Mesodermal cell (in vitro differentiated cells): ENCODE data around the gene EIF4EBP2.

Experiments used
- H3K27ac ChIP-seq: 2 replicates; pipeline ENCODE4 v1.7.0; 2013; ENCODE audit warnings: mild to moderate bottlenecking, low read depth, low read length, moderate library complexity; ENCODE audit not compliant: severe bottlenecking
- H3K36me3 ChIP-seq: 2 replicates; pipeline ENCODE4 v1.7.1; 2013; ENCODE audit warnings: mild to moderate bottlenecking, low read length, moderate library complexity; ENCODE audit not compliant: control insufficient read depth, insufficient read depth
- H3K4me1 ChIP-seq: one replicate; pipeline ENCODE4 v1.7.1; 2013; ENCODE audit warnings: mild to moderate bottlenecking, low read length; ENCODE audit not compliant: insufficient read depth, control insufficient read depth, poor library complexity, severe bottlenecking
- H3K4me3 ChIP-seq: 2 replicates; pipeline ENCODE4 v1.7.0; 2013; ENCODE audit warnings: low read length, control low read depth, mild to moderate bottlenecking; ENCODE audit not compliant: insufficient read depth, poor library complexity, severe bottlenecking; ENCODE audit errors: extremely low read depth
- H3K9me3 ChIP-seq: 2 replicates; pipeline ENCODE4 v1.7.1; 2013; ENCODE audit warnings: mild to moderate bottlenecking, low read length, moderate library complexity; ENCODE audit not compliant: control insufficient read depth
- WGBS, 2 experiments: methylation state at CpG; one replicate each; pipeline ENCODE4 v1.1.5; 2013; ENCODE audit warnings: missing lambda C conversion rate in 2 of 2; ENCODE audit not compliant: insufficient coverage in 2 of 2; 5-methylcytosine and 5-hydroxymethylcytosine counted together

EIF4EBP2 gene

DNA sequence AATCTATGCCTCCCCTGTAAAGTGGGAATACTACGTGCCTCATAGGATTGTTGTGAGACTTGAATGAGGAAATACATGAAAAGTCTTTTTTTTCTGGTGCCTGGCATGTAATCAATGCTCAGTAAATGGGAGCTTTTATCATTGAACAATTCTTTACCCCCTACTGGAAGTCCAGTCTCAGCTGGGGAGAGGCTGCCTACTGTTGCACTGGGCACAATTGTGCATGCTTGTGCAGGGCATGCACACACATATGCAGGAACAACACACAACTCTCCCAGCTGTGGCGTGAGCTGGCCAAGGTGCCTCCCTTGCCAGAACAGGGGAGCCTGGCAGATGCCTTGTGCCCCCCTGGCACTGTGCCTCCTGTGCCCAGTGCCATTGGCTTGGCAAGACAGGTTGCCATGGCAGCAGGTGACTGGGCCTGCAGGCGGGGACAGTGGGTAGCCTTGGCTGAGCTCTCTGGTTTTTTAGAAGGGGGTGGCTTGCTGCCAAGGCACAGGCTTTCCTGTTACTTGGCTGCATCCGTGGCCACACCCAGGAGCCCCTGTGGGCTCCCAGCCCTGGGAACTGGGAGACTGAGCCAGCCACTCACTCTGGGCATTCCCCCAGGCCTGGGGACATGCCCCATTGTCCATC is 58.5 kb downstream of the EIF4EBP2 start:
- Histone ChIP-seq H3K4me1 (peaks cover 7% of the 10 kb centered on the region), H3K4me3 (no peak overlapping the region), H3K9me3 (no peaks in the 10 kb centered on the region), H3K27ac (no peak overlapping the region), H3K36me3 (no peaks in the 10 kb centered on the region)
- 87 to 95% methylated on average over 3 to 4 of the region's 4 CpGs for WGBS, 2 experiments

DNA sequence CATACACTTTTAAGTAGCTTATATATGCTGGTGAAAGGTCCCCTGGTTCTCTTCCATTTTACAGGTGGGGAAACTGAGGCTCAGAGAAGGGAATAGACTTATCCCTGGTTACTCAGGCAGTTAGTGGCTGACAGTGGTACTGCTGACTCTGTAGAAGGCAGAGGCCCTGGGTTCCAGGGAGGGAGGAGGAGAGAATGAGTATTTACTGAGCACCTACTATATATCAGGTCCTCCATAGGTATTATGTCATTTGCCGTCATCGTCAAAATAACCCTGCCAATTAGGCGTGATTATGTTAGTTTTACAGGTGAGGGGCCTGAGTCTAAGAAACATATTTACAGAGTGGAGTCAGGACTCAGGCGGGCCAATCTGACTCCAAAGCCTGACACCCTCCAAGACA is 61.3 kb downstream of the EIF4EBP2 start:
- Histone ChIP-seq H3K4me3 (no peak overlapping the region), H3K4me1 (no peaks in the 10 kb centered on the region), H3K36me3 (no peaks in the 10 kb centered on the region), H3K9me3 (no peaks in the 10 kb centered on the region), H3K27ac (no peak overlapping the region)
- WGBS, 2 experiments: 100% methylated on average over 1 to 2 of the region's 4 CpGs

DNA sequence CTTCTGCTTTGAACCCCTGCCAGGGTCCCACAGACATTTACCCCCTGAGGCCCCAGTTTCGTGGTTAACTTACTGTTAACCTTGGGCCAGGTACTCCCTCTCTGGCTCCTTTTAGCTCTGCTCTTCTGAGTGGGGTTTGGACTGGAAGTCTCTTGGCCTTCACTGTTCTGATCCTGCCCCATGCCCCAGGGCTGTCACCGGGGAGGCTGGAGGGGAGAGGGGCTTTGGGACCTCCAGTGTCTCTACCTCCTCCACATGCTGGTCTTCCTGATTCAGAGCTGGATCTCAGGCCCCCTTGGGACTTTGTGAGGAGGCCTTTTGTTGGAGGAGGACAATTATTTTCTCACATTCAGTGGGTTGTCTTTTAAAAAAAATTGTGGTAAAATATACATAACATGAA is 61.9 kb downstream of the EIF4EBP2 start:
- H3K9me3 ChIP-seq: no peaks in the 10 kb centered on the region
- H3K36me3 ChIP-seq: no peaks in the 10 kb centered on the region
- H3K4me1 ChIP-seq: no peaks in the 10 kb centered on the region
- WGBS, 2 experiments: no CpG with 5 or more reads among the region's 2 CpGs
- no peak overlapping the region for H3K4me3 ChIP-seq
- H3K27ac ChIP-seq: no peak overlapping the region

DNA sequence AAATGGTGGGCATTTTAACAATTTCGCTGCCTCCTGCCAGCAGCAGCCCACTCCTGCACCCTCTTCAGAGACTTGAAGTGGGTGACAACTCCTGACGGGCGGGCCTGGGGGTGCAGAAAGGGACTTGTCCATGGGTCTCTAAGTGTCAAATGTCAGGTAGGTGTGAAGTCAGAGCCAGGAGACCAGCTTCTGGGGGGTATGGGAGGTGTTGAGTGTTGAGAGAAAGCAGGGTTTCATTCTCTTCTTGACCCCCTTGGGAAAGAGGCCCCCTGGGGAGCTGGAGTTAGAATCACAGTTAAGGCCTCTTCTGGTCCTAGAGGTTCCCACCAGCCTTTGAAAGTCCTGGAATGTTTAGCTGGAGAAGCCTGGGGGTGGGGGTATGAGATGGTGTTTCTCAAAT is 63.0 kb downstream of the EIF4EBP2 start:
- Histone ChIP-seq H3K9me3 (no peaks in the 10 kb centered on the region), H3K4me3 (no peak overlapping the region), H3K4me1 (no peaks in the 10 kb centered on the region), H3K27ac (no peak overlapping the region), H3K36me3 (no peaks in the 10 kb centered on the region)
- 93 to 100% methylated on average over 2 of the region's 3 CpGs for WGBS, 2 experiments

DNA sequence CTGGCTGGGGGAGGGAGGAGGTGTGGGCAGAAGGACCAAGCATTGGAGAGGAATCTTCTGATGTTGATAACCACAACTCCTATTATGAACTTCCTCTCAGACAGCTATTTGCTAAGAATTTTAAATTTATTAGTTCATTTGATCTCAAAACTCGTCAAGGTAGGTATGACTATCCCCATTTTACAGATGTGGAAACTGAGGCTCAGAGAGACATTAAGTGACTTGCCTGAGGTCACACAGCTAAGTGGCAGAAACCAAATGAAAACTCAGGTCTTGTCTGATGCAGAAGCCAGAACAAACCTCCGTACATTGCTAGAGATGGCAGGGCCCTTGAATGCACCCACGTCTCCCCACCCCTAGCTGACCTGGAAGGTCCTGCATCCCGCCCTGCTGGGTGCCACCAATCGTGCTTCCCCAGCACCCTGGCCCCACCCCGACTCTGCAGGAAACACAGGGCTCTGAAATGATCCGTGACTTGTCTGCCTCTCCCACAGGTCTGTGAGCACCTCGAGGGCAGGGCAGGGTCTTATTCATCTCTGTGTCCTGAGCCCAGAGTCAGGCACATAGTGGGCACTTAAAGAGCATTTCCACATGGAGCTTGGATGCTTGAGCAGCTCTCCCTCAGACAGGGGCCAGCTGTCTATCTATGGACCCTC is 69.0 kb downstream of the EIF4EBP2 start:
- H3K27ac ChIP-seq: no peak overlapping the region
- peaks cover 5% of the 10 kb centered on the region for H3K4me1 ChIP-seq
- H3K9me3 ChIP-seq: no peaks in the 10 kb centered on the region
- 88 to 94% methylated on average over 8 of the region's 8 CpGs for WGBS, 2 experiments
- no peaks in the 10 kb centered on the region for H3K36me3 ChIP-seq
- no peak overlapping the region for H3K4me3 ChIP-seq

DNA sequence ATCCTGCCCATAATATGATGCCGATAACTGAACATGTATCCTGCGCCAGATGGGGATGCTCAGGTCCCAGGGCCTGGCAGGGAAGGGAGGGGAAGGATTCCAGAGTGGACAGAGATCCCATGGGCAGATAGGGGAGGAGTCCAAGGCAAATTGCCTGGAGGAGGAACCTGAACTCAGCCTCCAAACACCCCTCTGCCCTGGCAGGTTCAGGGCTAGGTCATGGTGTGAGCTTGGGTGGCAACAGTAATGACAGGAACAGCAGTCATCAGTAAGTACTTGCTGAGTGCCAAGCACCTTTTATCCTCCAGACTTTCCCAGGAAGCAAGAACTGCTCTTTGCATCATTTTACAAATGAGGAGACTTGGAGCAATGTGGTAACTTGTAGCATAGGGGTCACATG is 70.8 kb downstream of the EIF4EBP2 start:
- H3K4me3 ChIP-seq: no peak overlapping the region
- H3K9me3 ChIP-seq: no peaks in the 10 kb centered on the region
- H3K4me1 ChIP-seq: peaks cover 8% of the 10 kb centered on the region
- WGBS, 2 experiments: 80 to 87% methylated on average over 1 to 2 of the region's 2 CpGs
- no peaks in the 10 kb centered on the region for H3K36me3 ChIP-seq
- H3K27ac ChIP-seq: no peak overlapping the region

DNA sequence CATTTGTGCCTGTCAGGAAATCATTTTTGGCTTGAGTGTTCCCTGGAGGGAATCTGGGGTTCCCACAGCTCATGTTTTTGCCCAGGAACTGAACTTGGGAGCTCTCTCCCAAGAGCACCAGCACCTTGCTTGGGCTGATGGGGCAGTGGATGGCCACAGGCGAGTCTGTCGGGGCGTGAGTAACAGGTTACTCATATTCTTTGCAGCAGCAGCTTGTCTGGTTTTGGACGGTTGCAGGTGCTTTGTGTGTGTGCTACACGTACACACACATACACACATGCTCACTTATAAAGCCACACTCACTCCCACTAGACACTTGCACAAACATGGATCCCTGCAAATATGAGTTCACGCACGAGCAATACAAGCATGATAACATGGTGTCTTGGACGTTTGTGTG is 71.7 kb downstream of the EIF4EBP2 start:
- Histone ChIP-seq H3K4me3 (no peak overlapping the region), H3K4me1 (peaks cover 12% of the 10 kb centered on the region), H3K27ac (no peak overlapping the region), H3K9me3 (no peaks in the 10 kb centered on the region), H3K36me3 (no peaks in the 10 kb centered on the region)
- WGBS, 2 experiments: 73 to 91% methylated on average over 3 to 8 of the region's 8 CpGs

DNA sequence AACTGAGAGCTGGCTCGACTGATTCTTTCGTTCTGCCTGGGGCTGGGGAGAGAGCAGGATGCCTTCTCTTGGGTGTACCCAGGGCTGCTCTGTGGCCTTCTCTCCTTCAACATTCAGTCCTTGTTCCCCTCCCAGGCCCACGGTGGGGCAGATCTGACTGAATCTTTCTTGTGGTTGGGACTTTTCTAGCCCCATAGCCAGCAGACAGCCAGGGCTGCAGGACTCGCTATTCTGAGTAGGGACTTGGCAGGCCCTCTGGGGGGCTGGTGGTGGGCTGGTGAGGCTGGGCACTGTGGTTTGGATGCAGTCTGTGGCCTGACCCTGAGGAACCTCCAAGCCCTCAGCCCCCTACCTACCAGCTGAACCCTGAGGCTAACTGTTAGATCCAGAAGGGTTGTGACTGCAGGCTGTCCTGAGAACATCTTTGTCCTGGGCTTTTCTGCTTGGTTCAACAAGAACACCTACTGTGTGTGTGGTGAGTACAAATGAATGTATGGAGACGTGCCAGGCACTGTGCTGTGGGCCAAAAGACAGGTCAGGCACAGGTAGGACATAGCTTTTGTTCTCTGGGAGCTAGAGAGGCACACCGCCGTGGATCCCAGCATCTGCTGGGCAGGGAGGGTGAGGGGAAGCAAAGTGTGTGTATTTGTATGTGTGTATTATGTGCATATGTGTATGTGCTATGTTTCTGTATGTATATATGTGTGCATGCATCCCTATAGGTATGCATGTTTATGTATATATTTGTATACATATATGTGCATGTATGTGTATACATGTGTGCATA is 72.5 kb downstream of the EIF4EBP2 start:
- Histone ChIP-seq H3K4me1 (peaks cover 12% of the 10 kb centered on the region), H3K9me3 (no peaks in the 10 kb centered on the region), H3K4me3 (no peak overlapping the region), H3K36me3 (no peaks in the 10 kb centered on the region), H3K27ac (no peak overlapping the region)
- WGBS, 2 experiments: 86 to 91% methylated on average over 5 to 6 of the region's 7 CpGs

DNA sequence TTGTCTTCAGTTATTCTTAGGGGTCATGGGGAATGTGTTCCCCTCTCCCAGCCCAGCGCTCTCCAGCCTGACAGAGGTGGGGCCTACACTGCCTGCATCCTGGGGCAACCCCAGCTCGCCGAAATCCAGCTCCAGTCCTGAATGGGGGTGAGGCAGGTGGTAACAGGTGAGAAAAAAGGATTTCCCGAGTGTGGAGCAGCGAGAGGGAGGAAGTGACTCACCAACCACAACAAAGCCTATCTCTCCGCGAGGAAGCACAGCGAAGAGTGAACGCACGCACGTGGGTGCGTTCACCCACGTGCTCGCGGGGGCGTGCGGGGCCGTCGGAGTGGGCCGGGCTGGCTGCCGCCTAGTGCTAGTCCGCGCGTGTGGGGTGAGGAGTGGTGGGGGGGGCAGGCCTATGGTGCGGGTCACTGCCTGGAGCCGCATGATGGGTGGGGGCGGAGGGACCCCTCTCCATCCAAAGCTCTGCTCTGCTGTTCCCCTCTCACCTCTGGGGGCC is 73.8 kb downstream of the EIF4EBP2 start:
- H3K36me3 ChIP-seq: no peaks in the 10 kb centered on the region
- peak overlapping the region; percentile 56 for H3K4me3 ChIP-seq
- WGBS, 2 experiments: 5 to 46% methylated on average over 2 to 13 of the region's 27 CpGs
- peaks cover 16% of the 10 kb centered on the region for H3K4me1 ChIP-seq
- H3K27ac ChIP-seq: no peak overlapping the region
- H3K9me3 ChIP-seq: no peaks in the 10 kb centered on the region
